OCI-LY3 (cell line): ENCODE data around the gene NDUFS7.

Source experiments
- H2AFZ ChIP-seq: fragments of 200-600, 300-600 bp; shearing (Covaris generic); 2 replicates; pipeline ENCODE4 v1.6.0; 2014; ENCODE audit warnings: antibody characterized with exemption, low read depth, low read length
- H3K27ac ChIP-seq: fragments of 200-600, 300-600 bp; sonication (generic); 2 replicates; pipeline ENCODE4 v1.5.1; 2014; ENCODE audit warnings: mild to moderate bottlenecking, low read length, moderate library complexity, mixed read lengths
- H3K27me3 ChIP-seq: fragments of 200-600, 300-600 bp; sonication (generic); 2 replicates; pipeline ENCODE4 v1.6.1; 2014; ENCODE audit warnings: low read depth, low read length, mixed read lengths
- H3K36me3 ChIP-seq: fragments of 200-600, 300-600 bp; sonication (generic); replicated peaks from 2 replicates; pipeline ENCODE3; 2014; ENCODE audit warnings: low read depth, low read length, mixed read lengths
- H3K4me1 ChIP-seq: fragments of 300-600, 200-600 bp; sonication (generic); 2 replicates; pipeline ENCODE4 v1.6.1; 2014; ENCODE audit warnings: low read length, mixed read lengths
- H3K4me2 ChIP-seq: fragments of 200-600, 300-600 bp; sonication (generic); 2 replicates; pipeline ENCODE4 v1.6.1; 2014; ENCODE audit warnings: low read length, mixed read lengths
- H3K4me3 ChIP-seq: fragments of 300-600, 200-600 bp; sonication (generic); 2 replicates; pipeline ENCODE4 v1.5.1; 2014; ENCODE audit warnings: antibody characterized with exemption, mild to moderate bottlenecking, low read length, moderate library complexity
- H3K79me2 ChIP-seq: fragments of 300-600, 200-600 bp; shearing (Covaris generic); 2 replicates; pipeline ENCODE4 v1.6.1; 2014; ENCODE audit warnings: mild to moderate bottlenecking, low read length, mixed read lengths
- H3K9ac ChIP-seq: fragments of 300-600, 200-600 bp; shearing (Covaris generic); 2 replicates; pipeline ENCODE4 v1.6.0; 2014; ENCODE audit warnings: mild to moderate bottlenecking, low read length, moderate library complexity
- H3K9me3 ChIP-seq: fragments of 200-600, 300-600 bp; shearing (Covaris generic); 2 replicates; pipeline ENCODE4 v1.6.1; 2014; ENCODE audit warnings: low read length, mixed read lengths; ENCODE audit not compliant: insufficient read depth
- H4K20me1 ChIP-seq: fragments of 200-600, 300-600 bp; sonication (generic); 2 replicates; pipeline ENCODE4 v1.6.1; 2016; ENCODE audit warnings: low read length, mixed read lengths; ENCODE audit not compliant: insufficient read depth
- EZH2phosphoT487 ChIP-seq: fragments of 200-600 bp; shearing (Covaris generic); IDR thresholded peaks from 2 replicates; pipeline ENCODE4 v1.6.1; 2018; ENCODE audit warnings: antibody characterized with exemption, mixed run types, low read depth
- TF ChIP-seq, protein P1 (sequence below): fragments of 200-600, 300-600 bp; sonication (generic); IDR thresholded peaks from 2 replicates; pipeline ENCODE4 v1.5.1; 2014; ENCODE audit warnings: antibody characterized with exemption, low read length, low read depth

Gene NDUFS7

GRCh38 chr19:1410789-1411188 lies 27.1 kb downstream of the NDUFS7 start:
- Histone ChIP-seq H3K79me2 (peaks cover 84% of the 10 kb centered on the region), H3K27ac (no peak overlapping the region), H2AFZ (no peak overlapping the region), H3K4me1 (peaks cover 51% of the 10 kb centered on the region), H3K27me3 (no peaks in the 10 kb centered on the region), H3K4me2 (no peak overlapping the region), H3K9ac (no peak overlapping the region), H4K20me1 (peaks cover 72% of the 10 kb centered on the region), H3K9me3 (no peaks in the 10 kb centered on the region), H3K36me3 (peaks cover 54% of the 10 kb centered on the region), H3K4me3 (no peak overlapping the region)
- no peak for TF ChIP-seq EZH2phosphoT487
- TF ChIP-seq, protein P1, sequence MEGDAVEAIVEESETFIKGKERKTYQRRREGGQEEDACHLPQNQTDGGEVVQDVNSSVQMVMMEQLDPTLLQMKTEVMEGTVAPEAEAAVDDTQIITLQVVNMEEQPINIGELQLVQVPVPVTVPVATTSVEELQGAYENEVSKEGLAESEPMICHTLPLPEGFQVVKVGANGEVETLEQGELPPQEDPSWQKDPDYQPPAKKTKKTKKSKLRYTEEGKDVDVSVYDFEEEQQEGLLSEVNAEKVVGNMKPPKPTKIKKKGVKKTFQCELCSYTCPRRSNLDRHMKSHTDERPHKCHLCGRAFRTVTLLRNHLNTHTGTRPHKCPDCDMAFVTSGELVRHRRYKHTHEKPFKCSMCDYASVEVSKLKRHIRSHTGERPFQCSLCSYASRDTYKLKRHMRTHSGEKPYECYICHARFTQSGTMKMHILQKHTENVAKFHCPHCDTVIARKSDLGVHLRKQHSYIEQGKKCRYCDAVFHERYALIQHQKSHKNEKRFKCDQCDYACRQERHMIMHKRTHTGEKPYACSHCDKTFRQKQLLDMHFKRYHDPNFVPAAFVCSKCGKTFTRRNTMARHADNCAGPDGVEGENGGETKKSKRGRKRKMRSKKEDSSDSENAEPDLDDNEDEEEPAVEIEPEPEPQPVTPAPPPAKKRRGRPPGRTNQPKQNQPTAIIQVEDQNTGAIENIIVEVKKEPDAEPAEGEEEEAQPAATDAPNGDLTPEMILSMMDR: no peak

DNA sequence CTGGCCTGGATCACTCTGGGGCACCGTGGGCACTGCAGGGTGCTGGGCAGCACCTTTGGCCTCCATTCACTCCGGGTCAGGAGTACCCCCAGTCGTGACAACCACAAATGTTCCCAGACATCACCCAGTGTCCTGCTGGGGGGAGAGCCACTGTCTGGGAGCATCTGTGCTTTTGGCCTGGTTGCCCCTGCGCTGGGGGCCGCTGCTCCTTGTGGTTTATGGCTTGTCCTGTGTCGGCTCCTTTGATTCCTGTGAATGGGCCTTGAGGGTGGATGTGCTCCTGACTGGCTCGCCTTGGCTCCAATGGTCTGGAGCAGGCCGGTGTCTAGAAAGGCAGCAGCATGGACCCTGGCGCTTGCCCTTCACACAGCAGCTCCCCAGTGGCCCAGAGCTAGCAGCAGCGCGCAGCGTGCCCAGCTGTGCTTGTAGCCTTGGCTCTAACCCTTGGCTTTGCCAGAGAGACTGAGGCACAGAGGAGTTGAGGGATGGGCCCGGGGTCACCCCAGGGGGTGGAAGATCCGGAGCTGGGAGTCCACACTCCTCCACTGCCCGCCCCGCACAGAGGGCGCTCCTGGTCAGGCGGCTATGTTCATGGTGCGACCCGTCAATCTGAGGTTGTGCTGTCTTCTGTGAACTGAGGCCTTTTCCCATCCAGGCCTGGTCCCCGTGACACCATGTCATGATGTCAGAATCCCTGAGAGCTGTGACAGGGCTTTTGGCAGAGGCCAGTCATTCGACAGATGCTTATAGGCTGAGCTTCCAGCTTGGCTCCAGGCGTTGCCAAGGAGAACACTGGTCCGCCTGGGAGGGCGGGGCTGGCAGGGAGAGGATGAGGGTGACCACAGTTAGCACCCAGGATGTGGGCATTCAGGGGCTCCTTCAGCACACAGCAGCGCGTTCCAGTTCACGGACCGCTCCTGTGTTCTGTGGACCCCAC lies 27.8 kb downstream of the NDUFS7 start:
- Histone ChIP-seq H3K9me3 (no peaks in the 10 kb centered on the region), H3K4me2 (no peak overlapping the region), H3K79me2 (peaks cover 91% of the 10 kb centered on the region), H4K20me1 (peaks cover 79% of the 10 kb centered on the region), H3K4me3 (no peak overlapping the region), H3K9ac (no peak overlapping the region), H3K27ac (no peak overlapping the region), H2AFZ (no peak overlapping the region), H3K36me3 (peaks cover 61% of the 10 kb centered on the region), H3K4me1 (peaks cover 47% of the 10 kb centered on the region), H3K27me3 (no peaks in the 10 kb centered on the region)
- TF ChIP-seq EZH2phosphoT487: no peak
- TF ChIP-seq, protein P1: no peak

GRCh38 chr19:1412323-1412923 lies 28.7 kb downstream of the NDUFS7 start:
- H3K36me3 ChIP-seq: peaks cover 69% of the 10 kb centered on the region

More at GRCh38 chr19:1412323-1412923, 28.7 kb downstream of the NDUFS7 start:
- Histone ChIP-seq H3K27me3 (no peaks in the 10 kb centered on the region), H3K4me2 (no peak overlapping the region), H3K4me1 (peaks cover 46% of the 10 kb centered on the region), H2AFZ (no peak overlapping the region), H3K79me2 (peaks cover 100% of the 10 kb centered on the region), H3K9ac (no peak overlapping the region), H3K4me3 (no peak overlapping the region), H3K27ac (no peak overlapping the region), H4K20me1 (peaks cover 88% of the 10 kb centered on the region), H3K9me3 (no peaks in the 10 kb centered on the region)
- TF ChIP-seq, protein P1: no peak
- TF ChIP-seq EZH2phosphoT487: no peak
